Measurements from ENCODE around the gene CAMK4. TPM values are rescaled to one million over a fixed set of nuclear protein-coding genes. Genes with fewer than 3 reads are reported as not detected.

CAMK4 gene
- total RNA-seq, 1 experiment from 2014 or later: 6.3 TPM

DNA sequence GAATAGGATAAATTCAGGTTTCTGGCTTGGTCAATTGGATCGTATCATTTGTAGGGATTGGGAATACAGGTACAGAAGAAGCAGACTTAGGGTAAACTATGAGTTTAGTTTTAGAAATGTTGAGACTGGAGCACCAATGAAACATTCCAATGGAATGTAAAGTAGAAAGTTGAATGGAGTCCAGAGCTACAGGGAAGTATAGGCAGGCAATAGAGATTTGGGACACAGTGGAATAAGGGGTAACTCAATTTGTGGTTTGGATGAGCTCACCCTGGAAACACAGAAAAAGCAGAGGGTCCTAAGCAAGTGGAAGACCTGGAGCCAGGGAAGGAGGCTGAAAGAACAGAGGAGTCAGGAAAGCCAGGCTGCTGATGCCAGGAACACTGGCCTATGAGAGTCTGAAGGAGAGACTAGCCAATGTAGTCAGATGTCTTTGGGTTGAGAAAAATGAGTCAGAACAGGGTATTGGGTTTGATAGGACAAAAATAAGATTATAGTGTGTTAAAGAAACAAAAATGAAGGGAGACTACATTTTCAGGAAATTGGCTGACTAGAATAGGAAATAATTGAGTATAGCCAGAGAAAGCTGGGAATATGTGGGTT lies 215.4 kb downstream of the CAMK4 start:
- Histone ChIP-seq H3K18ac (ENCODE audit: insufficient read length, low read depth, low read length) (no peak overlapping the region), H2AK5ac (ENCODE audit: insufficient read length, low read length) (no peak overlapping the region), H4K20me1 (ENCODE audit: control insufficient read depth, insufficient read depth, insufficient read length) (no peaks in the 10 kb centered on the region), H2AFZ (ENCODE audit: low read length) (no peak overlapping the region), H3K79me1 (ENCODE audit: insufficient read depth, low read depth, low read length, poor library complexity, severe bottlenecking) (no peaks in the 10 kb centered on the region), H3K23me2 (ENCODE audit: insufficient read length, low read depth, low read length, poor library complexity, severe bottlenecking) (no peaks in the 10 kb centered on the region), H2BK120ac (ENCODE audit: low read depth, low read length, poor library complexity, severe bottlenecking) (no peak overlapping the region), H3K14ac (ENCODE audit: insufficient read depth, low read length) (no peak overlapping the region), H4K5ac (ENCODE audit: insufficient read length, low read depth, low read length) (no peak overlapping the region), H3K9ac (ENCODE audit: extremely low read depth, insufficient read length, low read length) (no peak overlapping the region), H3T11ph (ENCODE audit: low read length) (no peak overlapping the region), H3K9me3 (ENCODE audit: control insufficient read depth, low read depth, low read length) (no peaks in the 10 kb centered on the region), H3K4me2 (ENCODE audit: insufficient read depth, insufficient read length, low read length) (no peak overlapping the region), H3K27me3 (ENCODE audit: insufficient read depth, low read length) (no peaks in the 10 kb centered on the region), H4K91ac (ENCODE audit: insufficient read length, low read depth, low read length) (no peak overlapping the region), H3K4ac (ENCODE audit: low read depth, low read length) (no peak overlapping the region), H3K23ac (ENCODE audit: insufficient read length, low read depth, low read length) (no peak overlapping the region), H4K8ac (replicated peaks; ENCODE audit: insufficient read length, low read depth, low read length) (no peak overlapping the region), H2BK12ac (ENCODE audit: insufficient read length, low read depth, low read length) (no peak overlapping the region), H3K56ac (ENCODE audit: insufficient read length, low read depth, low read length) (no peak overlapping the region), H2BK5ac (ENCODE audit: insufficient read length, low read length) (no peak overlapping the region), H3K79me2 (ENCODE audit: insufficient read depth, low read length) (no peaks in the 10 kb centered on the region), H2BK15ac (ENCODE audit: low read depth, low read length) (no peak overlapping the region), H3K27ac (ENCODE audit: insufficient read length, low read depth, low read length) (no peak overlapping the region), H2BK20ac (ENCODE audit: low read depth, low read length, poor library complexity, severe bottlenecking) (no peak overlapping the region), H3K4me1 (ENCODE audit: insufficient read depth, low read length) (no peaks in the 10 kb centered on the region)
- no CpG with 5 or more reads among the region's 1 CpG for WGBS (ENCODE audit: extremely low coverage, insufficient read length, low lambda C conversion rate)
- Mint-ChIP-seq H3K4me3 (no peak overlapping the region), H3K27me3 (ENCODE audit: low read depth) (no peaks in the 10 kb centered on the region), H3K4me1 (no peaks in the 10 kb centered on the region), H3K27ac (no peak overlapping the region), H3K36me3 (ENCODE audit: insufficient read depth in 1 of 3, low read depth in 3 of 3) (peaks cover 0 to 2% (median 0%) of the 10 kb centered on the region in 3 experiments; a peak in 3 of 7 replicates), H3K9me3 (peaks cover 0 to 1% of the 10 kb centered on the region in 2 experiments; a peak in 2 of 5 replicates)
- DNase-seq: no peak
- TF ChIP-seq, protein P1, sequence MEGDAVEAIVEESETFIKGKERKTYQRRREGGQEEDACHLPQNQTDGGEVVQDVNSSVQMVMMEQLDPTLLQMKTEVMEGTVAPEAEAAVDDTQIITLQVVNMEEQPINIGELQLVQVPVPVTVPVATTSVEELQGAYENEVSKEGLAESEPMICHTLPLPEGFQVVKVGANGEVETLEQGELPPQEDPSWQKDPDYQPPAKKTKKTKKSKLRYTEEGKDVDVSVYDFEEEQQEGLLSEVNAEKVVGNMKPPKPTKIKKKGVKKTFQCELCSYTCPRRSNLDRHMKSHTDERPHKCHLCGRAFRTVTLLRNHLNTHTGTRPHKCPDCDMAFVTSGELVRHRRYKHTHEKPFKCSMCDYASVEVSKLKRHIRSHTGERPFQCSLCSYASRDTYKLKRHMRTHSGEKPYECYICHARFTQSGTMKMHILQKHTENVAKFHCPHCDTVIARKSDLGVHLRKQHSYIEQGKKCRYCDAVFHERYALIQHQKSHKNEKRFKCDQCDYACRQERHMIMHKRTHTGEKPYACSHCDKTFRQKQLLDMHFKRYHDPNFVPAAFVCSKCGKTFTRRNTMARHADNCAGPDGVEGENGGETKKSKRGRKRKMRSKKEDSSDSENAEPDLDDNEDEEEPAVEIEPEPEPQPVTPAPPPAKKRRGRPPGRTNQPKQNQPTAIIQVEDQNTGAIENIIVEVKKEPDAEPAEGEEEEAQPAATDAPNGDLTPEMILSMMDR (conservative IDR thresholded peaks at IDR 0.05): no peak
